GM21423 (cell line): ENCODE measurements around the gene LHCGR.
A peak's percentile ranks its signal among the peaks of the same experiment; 100 is the strongest.

ENCODE experiments used
- ATAC-seq: cut with Tn5 transposase; IDR thresholded peaks from one replicate; pipeline ENCODE4 v1.9.1; 2021; ENCODE audit warnings: mild to moderate bottlenecking, moderate library complexity; ENCODE audit not compliant: unreplicated experiment

Gene LHCGR

DNA sequence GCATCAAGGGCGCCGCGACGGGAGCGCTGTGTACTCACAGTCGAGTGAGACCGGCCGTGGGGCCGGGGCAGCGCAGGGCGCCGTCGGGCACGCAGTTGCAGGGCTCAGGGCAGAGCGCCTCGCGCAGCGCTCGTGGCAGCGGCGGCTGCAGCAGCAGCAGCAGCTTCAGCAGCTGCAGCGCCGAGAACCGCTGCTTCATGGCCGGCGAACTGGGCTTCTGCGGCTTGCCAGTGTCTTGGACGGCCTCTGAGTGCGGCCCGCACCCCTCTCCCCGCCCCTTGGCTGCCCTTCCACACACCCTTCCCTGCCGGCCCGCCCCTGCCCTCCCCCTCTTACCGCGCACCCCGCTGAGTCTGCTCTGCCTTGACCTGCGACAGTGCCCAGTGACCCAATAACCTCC, at the start of gene LHCGR:
Gene LHCGR (minus strand): TSS at position 252 of the 400 bp plus-strand sequence. CDS start 53 bp downstream, at position 199.
- no peak for ATAC-seq

DNA sequence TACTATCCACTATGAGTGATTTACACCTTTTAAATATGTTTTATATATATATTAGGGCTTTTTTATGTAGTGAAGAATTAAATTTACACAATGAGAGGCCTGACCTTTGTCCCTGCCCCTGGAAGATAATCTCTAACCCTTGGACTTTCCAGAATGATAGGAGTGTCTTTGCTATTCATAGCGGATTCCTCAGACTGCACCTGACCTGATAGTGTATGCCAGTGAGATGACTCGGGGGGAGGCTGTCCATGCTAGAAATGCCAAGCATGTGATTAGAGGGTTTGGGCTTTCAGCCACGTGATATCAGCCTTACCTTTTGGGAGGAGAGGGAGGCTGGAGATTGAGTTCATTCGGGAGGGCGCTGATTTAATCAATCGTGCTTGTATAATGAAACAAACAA, 44.1 kb upstream of the LHCGR start:
- no peak for ATAC-seq

DNA sequence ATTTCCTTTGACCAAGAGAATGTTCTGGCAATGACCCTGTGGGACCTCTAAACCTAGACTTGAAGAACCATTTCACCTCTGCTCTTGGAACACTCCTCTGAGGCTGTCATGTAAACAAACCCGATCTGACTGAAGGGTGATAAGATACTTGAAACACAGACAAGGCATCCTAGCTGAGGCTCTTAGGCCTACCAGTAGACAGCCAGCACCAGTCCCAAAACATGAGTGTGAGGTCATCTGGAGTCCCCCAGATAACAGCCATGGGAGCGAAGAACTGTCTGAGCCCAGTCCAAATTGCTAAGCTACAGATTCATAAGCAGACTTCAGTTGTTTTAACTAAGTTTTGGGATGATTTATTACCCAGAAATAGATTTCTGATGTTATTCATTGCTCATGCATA, 39.5 kb upstream of the LHCGR start:
- ATAC-seq: no peak

DNA sequence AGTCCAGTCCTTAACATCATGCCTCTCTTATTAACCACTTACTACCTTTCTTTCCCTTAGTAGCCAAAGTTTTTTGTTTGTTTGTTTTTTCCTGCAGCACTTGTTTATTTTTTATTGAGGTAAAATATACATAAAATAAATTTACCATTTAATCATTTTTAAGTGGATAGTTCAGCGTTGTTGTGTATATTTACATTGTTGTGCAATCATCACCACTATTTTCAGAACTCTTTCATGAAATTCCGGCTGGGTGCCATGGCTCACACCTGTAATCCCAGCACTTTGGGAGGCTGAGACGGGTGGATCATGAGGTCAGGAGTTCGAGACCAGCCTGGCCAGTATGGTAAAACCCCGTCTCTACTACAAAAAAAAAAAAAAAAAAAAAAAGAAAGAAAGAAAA, 38.1 kb upstream of the LHCGR start:
- no peak for ATAC-seq

DNA sequence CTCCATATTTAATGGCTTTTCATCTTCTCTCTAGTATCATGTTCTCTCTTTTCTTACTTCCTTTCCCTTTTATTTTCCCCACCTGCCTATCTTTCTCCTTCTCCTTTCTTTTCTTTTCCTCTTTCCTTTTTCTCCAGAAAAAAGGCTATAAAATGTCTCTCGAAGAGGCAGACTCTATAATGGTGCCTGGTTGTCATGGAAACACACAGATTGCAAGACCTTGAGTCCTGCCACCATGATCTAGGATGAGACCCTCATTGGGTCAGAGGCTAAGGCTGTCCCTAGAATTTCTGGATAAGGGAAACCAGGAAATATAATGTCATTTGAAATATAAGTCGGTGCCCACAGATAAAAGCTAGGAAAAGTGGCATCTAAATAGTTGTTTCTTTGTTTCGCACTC, 36.5 kb upstream of the LHCGR start:
- ATAC-seq: no peak

DNA sequence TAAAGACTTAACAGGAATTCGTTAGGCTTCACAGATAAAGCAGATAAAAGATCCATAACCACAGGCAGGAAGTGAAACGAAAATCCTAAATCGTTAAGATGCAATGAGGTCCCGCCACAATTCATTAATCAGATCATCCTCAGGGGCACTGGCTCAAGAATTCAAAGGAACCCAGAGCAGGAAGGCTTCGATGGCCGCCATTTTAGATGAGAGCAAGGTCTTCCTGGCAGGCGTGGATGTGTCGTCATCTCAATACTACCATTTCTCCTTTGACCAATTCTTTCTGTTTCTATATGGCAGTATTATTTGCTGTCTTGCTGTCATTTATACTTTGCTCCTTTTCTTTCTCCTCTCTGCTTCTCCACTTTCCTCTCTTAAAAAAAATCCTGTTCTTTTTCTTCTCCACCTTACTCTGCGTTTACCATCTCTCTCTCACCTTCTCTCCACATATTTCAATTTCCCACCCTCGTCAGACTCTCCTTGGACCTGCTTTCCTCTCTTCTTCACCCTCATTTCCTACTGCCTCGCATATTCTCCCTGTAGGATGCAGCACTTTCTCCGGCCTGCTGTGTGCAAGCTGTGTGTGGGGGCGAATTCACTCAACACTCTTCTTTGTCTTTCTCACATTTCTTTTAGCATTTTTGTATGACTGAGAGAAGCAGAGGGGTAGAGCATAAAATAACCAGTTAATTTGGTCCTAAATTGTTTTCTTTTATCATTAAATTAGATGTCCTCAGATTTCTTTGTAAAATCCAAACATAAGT, 35.1 kb upstream of the LHCGR start:
- ATAC-seq: no peak

DNA sequence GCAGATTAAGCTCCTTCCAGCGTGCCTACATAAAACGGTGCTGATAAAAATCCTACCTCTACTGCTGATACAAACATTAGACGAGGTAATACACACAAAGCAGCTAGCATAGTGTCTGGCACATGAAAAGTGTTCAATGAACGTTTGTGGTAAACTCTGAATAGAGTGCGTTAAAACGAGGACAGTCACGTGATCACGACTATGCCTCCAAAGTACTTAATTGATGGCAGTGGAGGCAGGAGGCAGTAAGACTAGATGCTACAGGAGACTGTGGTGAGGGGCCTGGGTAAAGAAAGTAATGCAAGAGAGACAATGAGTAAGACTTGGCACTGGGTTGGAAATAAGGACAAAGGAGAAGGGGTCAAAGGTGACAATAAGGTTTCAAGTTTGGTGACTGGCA, 32.1 kb upstream of the LHCGR start:
- no peak for ATAC-seq

DNA sequence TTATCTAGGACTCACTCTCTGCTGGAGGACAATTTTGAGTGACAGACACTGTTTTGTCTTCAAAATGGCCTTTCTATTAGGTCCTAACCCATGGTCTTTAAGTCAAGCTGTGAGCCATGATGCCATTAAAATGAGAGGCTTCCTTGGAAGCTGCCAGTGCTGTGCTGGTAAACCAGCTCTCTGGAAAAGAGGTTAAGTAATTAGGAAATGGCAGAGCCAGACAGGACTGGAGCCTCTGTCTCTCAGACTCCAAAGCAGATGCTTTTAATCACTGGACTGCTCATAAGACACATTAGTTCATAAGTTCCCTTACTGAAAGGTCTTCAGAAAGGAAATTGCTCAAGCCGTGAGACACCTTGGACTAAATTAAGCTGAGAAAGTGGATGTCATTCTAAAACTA, 25.8 kb upstream of the LHCGR start:
- ATAC-seq: no peak

DNA sequence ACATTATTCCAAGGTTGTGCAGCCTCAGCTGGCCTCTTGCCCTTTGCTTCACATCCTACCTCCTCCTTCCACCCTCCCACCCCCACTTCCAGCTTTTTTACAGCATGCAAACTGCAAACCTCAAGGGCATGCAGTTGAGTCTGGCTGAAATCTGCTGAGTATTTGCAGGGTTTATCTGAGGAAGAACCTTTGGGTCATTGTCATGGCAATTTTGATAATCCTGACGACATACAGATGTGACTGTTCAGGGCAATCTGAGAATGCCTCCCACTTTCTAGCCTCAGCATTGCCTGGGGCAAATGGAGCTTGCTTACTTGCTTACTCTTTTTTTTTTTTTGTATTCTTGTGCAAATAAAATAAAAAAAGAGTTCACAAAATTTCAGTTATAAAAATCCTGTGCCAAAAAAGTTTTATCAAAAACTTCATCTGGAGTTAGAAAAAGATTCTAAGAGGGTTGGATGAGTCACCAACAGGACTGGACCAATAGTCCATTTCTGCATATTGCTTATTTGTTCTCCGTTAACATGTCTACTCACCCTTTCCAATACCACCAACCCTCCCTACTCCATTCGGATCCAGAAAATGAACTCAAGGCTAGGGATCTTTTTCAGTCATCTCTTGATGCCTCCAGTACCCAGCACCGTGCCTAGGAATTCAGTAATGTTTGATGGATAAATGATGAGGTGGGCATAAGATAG, 23.6 kb upstream of the LHCGR start:
- no peak for ATAC-seq

DNA sequence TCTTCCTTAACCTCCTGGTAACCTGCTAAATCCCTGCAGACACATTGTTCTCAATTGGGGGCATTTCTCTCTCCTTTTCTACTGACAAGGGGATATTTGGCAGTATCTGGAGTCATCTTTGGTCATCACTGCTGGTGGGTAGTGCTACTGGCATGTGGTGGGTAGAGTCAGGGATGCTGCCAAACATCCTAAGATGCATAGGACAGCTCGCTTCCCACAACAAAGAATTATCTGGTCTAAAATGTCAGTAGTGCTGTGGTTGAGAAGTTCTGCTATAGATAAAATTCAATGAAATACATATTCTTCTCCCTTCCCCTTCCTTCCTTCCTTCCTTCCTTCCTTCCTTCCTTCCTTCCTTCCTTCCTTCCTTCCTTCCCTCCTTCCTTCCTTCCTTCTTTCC, 18.7 kb upstream of the LHCGR start:
- no peak for ATAC-seq

DNA sequence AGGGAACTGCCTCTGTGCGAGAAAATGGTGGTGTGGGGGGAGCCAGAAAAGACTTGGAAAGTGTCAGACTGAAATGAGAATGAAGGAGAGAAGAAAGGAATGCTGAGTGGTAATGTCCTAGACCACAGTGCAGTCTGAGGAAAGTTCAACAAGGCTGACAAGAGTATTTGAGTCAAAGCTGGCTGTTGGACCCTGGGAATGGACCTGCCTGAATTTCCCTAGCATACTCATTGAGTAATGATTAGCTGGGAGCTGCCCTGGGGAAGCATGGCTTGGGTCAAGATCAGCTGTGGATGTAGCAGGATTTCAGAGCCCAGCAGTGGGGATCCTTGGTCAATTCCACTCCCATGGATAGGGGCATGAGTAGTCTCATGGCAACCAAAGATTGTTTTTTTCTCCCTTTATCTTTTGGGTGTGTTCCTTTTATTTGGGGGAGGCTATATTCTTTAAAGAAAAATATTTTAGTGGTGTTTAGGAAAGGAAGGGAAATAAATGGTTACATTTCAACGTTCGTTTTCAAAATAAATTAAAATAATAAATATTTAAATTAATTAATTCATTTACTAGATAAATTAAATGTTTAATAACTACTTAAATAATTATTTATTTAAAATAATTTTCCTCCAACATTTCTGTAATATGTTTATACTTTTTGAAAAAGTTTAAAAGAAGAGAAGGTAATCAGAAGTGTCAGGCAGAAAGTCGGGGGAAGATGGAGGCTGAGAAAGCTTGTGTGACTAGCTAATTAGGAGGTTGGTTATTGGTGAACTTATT, 15.9 kb upstream of the LHCGR start:
- ATAC-seq: no peak

DNA sequence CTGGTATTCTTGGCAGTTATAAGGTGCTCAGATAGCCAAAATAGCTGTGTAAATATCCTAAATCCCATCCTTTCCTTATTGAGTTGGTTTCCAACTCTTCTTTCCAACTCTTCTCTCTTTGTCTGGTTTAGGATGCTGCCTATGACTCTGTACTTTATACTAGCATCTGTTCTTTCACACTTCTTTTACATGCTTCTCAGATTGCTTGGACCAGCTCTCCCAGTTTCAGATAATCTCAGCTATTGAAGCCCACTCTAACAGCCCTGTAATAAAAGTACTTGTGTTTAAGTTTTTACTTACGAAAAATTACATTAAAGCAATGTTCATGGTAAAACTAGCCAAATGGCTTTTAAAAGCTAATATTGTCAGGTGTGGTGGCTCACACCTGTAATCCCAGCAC, 14.7 kb upstream of the LHCGR start:
- no peak for ATAC-seq

DNA sequence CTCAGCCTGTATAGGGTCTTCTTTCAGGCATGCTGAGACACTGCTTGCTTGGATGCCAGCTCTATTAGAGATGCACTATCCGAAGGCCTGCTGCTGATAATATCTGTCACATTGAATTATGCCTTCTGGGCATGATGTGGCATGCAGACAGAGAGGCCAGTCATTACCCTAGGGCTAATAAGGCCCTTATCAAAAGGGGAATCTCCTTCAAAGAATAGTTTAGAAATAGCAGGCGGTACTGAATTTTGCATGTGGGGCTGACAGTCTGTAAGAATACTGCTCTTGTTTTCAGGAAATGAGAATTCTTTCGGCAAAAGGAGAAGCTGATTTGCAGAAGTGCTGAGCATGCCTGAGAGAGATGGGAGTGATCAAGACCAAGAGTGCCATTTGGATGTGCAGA, 13.1 kb upstream of the LHCGR start:
- no peak for ATAC-seq

DNA sequence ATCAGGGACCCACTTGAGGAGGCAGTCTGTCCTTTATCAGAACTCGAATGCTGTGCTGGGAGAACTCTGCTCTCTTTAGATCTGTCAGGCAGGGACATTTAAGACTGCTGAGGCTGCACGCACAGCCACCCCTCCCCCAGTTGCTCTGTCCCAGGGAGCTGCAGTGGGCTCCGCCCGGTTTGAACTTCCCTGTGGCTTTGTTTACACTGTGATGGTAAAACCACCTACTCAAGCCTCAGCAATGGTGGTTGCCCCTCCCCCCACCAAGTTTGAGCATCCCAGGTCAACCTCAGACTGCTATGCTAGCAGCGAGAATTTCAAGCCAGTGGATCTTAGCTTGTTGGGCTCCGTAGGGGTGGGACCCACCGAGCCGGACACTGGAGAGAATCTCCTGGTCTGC, 11.8 kb upstream of the LHCGR start:
- no peak for ATAC-seq

DNA sequence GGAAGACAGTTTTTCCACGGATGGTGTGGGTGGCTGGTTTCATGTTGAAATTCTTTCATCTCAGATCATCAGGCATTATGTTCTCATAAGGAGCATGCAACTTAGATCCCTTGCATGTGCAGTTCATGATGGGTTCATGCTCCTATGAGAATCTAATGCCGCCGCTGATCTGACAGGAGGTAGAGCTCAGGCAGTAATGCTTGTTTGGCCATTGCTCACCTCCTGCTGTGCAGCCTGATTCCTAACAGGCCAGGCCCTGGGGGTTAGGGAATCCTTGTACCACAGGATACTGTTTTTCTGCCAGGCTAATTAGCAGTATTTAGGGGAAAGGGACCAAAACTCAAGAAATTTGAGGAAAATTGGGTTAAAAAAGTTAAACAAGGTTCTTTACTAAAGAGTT, 5.3 kb upstream of the LHCGR start:
- no peak for ATAC-seq

DNA sequence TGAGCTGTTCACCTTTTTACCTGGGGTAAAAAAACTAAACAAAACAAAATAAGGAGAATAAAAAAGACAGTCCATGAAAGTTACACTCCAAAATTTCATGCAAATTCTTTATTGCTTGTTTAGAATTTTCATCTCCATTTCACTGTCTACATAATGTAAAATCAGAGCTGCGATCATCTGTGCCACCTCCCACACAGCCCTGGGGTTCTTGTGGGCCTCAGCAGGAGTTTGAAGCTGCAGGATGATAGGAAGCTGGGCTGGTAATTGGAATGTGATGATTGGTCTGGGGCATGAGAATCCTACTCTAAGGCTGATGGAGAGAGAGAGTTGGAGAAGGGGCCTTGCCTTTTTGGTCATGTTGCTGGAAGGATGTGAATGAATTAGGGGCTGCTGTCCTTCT, 4.2 kb upstream of the LHCGR start:
- ATAC-seq: no peak

DNA sequence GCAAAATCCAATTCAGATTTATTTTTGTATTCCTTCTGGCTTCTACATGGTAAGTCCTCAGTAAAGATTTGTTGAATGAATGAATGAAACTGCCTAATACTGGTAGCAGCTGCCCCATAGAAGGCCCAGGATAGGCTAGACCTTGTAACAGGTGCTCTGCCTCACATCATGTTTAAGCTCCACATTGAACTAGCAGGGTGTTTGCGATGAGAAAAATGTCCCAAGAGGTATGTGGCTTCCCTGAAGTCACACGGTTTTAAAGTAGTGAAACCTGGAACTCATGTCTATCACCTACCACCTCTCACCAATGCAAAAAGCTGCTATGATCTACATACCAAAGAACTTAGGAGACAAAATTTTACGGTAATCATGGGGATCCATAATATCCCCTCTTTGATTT, 765 bp upstream of the LHCGR start:
- peak; percentile 55 for ATAC-seq

DNA sequence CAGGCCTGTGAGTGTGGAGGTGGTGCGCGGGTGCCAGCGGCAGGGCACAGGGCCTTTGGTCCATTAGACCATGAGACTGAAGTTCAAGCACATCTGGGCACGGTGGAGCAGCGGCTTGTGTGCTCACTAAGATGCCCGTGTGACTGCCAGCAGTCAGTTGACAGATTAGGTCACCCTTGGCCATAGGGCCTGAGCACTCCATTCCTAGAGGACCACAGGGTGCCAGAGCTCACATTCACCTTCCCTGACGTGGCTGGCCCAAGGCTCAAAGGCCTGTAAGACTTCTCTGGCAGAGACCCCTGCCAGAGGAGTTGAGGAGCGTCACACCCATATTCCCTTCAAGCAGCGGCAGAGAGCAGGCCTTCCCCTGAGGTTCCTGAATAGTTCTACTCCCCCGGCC, 650 bp downstream of the LHCGR start:
- ATAC-seq: no peak

DNA sequence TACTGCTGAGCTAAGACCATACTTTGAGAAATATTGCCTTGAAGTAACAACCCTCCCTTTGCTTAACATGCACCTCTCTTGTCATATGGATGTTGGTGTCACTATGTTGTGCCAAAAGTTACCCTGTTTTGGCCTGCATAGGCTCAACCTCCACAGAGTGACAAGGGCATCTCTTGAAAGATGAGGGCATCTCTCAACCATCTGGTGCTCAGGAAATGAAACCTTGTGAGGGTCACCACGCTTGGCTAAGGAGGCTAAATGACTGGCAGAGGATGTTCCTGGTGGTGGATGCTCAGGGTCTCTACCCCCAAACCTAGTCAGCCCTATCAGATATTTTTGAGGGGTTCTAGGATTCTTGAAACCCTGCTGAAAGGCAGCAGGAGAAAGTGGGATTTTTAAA, 2.3 kb downstream of the LHCGR start:
- no peak for ATAC-seq

DNA sequence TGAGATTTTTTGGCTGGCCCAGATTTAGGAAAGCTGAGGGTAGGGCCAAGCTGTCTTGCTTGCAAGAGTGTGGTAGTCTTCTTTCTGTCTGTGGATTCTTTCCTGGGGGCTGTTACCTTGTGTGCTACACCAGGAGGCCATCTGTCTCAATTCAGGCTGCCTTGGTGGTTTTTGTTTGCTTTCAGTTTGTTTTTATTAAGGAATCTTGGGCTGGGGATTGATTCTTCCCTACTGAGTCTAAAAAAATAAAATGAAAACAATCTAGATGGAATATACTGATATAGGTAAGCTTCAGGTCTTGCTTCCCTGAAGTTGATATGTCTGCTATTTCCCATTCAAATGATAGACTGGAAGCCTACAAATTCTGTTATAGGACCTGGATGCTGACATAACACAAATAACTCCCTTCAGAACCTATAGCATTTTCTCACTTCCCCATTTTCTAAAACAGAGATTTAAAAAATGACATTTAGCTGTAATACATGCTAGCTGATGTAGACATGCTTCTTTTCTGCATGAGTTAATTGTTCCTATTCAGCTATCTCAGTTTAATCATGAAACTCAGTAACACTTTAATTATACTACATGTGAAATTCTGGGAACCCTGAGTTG, 5.3 kb downstream of the LHCGR start:
- peak; percentile 55 for ATAC-seq

DNA sequence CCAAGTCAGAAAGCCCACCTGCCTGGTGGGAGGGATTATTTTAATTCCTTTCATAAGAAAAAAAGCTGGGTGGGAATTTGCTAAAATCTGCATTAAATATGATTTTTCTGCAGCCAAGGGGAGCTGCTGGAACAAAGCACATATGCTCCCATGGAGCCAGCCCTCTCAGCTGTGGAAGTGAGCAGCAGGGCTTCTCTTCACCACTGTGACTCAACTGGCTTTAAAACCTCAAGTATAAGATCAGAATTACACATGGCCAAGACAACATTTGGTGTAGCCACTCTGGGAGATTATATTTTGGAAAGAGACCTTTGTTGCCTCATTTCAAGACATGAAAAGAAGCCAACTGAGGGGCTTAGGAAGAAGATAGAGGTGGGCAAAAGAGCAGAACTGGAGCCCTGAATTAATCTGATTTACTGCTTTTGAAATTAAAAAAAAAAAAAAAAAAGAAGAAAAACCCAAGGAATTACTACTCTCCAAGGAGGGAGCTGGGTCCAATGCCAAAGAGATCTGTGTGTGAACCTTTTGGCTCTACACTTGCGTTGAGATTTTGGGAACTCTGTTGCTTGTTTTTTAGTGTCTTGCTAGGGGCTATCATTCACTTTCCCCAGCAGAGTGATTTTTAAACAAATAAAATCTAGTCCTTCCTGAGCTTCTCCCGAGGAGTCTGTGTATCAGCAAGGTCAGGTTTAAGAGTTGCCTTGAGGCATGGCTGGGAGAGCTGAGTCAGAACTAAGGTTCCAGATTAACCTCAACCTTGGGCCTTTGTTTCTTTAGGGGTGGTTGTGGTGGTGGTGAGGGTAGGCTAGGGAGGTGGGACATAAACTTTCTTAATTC, 6.0 kb downstream of the LHCGR start:
- peak; percentile 57 for ATAC-seq
